Colonic mucosa (tissue), 4 donors: ENCODE measurements around the gene EIF2AK2. TPM values are rescaled to one million over a fixed set of nuclear protein-coding genes. Genes with fewer than 3 reads are reported as not detected.

Experiments used
- DNase-seq: peaks from one replicate; pipeline ENCODE4 v3.0.0-alpha.2; 2020
- H3K27ac ChIP-seq: fragments of 200-600 bp; one replicate; pipeline ENCODE4 v1.8.0; 2021
- H3K27me3 ChIP-seq: fragments of 200-600 bp; one replicate; pipeline ENCODE4 v1.8.0; 2021
- H3K36me3 ChIP-seq: fragments of 200-600 bp; one replicate; pipeline ENCODE4 v1.8.0; 2021
- H3K4me1 ChIP-seq: fragments of 200-600 bp; one replicate; pipeline ENCODE4 v1.8.0; 2021; ENCODE audit warnings: mild to moderate bottlenecking
- H3K4me3 ChIP-seq: fragments of 200-600 bp; one replicate; pipeline ENCODE4 v1.8.0; 2021
- H3K9ac ChIP-seq, 2 donors: one replicate each; pipeline ENCODE4 v1.7.0; 2013; ENCODE audit warnings: control low read depth in 2 of 2, low read depth in 2 of 2, low read length in 2 of 2
- H3K9me3 ChIP-seq: fragments of 200-600 bp; one replicate; pipeline ENCODE4 v1.8.0; 2021
- intact Hi-C: fragments of 100-400 bp; cut with DNase I; formaldehyde crosslinking; loops from one replicate; pipeline ENCODE4 v1.14.1; 2022
- total RNA-seq, 2 donors: library from RNA; stranded (reverse); fragmentation: NEBNext Ultra II Directional in 1 of 2; extraction: Animal tissue kit (Norgen Biotek cat#: 25700) in 1 of 2; gene quantifications; one replicate each; pipeline ENCODE4 v1.2.1, GENCODE V29; 2021
- TF ChIP-seq, protein P1 (sequence below): fragments of 200-600 bp; IDR thresholded peaks from one replicate; pipeline ENCODE4 v1.8.0; 2022; ENCODE audit warnings: antibody characterized with exemption, mild to moderate bottlenecking
- donor health status: healthy.
- donor health status: DM: no; HTN: no; CAD: no.
- donor health status: DM: no; HTN: no; CAD: no.

EIF2AK2 gene
- total RNA-seq, 2 donors from 2014 or later: 35.4 to 37.3 TPM

DNA sequence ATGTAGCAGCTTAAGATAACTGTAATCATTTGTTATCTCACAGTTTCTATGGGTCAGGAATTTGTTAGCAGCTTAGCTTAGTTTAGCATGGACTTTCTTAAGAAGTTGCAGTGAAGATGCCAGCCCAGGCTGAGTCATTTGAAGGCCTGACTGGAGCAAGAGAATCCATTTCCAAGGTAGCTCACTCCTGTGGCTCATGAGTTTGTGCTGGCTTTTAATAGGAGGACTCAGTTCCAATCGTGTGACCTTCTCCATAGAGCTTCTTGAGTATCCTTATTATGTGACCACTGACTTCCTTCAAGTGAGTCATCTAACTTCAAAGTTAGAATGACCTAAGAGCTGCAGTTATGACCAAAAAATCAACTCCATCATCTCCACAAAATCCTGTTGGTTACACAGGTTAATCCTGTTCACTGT, 71.0 kb downstream of the EIF2AK2 start:
- Histone ChIP-seq H3K9me3 (no peaks in the 10 kb centered on the region), H3K36me3 (no peaks in the 10 kb centered on the region), H3K27ac (no peak overlapping the region), H3K27me3 (no peaks in the 10 kb centered on the region), H3K4me3 (no peak overlapping the region), H3K9ac (no peak overlapping the region), H3K4me1 (no peaks in the 10 kb centered on the region)
- no peak for DNase-seq
- intact Hi-C loops: no loop called here
- TF ChIP-seq, protein P1, sequence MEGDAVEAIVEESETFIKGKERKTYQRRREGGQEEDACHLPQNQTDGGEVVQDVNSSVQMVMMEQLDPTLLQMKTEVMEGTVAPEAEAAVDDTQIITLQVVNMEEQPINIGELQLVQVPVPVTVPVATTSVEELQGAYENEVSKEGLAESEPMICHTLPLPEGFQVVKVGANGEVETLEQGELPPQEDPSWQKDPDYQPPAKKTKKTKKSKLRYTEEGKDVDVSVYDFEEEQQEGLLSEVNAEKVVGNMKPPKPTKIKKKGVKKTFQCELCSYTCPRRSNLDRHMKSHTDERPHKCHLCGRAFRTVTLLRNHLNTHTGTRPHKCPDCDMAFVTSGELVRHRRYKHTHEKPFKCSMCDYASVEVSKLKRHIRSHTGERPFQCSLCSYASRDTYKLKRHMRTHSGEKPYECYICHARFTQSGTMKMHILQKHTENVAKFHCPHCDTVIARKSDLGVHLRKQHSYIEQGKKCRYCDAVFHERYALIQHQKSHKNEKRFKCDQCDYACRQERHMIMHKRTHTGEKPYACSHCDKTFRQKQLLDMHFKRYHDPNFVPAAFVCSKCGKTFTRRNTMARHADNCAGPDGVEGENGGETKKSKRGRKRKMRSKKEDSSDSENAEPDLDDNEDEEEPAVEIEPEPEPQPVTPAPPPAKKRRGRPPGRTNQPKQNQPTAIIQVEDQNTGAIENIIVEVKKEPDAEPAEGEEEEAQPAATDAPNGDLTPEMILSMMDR: no peak

DNA sequence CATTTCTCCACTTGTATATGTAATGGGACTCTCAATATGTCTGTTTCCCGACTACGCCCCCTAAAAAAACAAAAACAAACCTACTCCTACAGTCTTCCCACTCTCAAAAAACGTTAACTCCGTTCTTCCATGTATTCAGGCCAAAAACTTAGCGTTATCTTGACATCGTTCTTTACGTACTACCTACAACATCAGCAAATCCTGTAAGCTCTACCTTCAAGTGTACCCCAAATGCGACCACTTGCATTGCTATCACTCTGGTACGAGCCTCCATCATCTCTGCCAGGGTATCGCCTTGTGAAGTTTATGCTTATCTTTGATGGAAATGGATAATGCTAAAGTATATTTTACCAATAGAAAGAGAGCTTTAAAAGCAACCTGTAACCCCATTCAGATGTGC, 72.0 kb downstream of the EIF2AK2 start:
- H3K4me1 ChIP-seq: no peaks in the 10 kb centered on the region
- peak overlapping the region; percentile 87 for H3K27ac ChIP-seq
- intact Hi-C loops: no loop called here
- H3K9me3 ChIP-seq: no peaks in the 10 kb centered on the region
- DNase-seq: no peak
- peak overlapping the region; percentile 91 for H3K4me3 ChIP-seq
- no peaks in the 10 kb centered on the region for H3K27me3 ChIP-seq
- TF ChIP-seq, protein P1: no peak
- H3K36me3 ChIP-seq: no peaks in the 10 kb centered on the region
- peak overlapping the region; percentile 87 to 89 for H3K9ac ChIP-seq

DNA sequence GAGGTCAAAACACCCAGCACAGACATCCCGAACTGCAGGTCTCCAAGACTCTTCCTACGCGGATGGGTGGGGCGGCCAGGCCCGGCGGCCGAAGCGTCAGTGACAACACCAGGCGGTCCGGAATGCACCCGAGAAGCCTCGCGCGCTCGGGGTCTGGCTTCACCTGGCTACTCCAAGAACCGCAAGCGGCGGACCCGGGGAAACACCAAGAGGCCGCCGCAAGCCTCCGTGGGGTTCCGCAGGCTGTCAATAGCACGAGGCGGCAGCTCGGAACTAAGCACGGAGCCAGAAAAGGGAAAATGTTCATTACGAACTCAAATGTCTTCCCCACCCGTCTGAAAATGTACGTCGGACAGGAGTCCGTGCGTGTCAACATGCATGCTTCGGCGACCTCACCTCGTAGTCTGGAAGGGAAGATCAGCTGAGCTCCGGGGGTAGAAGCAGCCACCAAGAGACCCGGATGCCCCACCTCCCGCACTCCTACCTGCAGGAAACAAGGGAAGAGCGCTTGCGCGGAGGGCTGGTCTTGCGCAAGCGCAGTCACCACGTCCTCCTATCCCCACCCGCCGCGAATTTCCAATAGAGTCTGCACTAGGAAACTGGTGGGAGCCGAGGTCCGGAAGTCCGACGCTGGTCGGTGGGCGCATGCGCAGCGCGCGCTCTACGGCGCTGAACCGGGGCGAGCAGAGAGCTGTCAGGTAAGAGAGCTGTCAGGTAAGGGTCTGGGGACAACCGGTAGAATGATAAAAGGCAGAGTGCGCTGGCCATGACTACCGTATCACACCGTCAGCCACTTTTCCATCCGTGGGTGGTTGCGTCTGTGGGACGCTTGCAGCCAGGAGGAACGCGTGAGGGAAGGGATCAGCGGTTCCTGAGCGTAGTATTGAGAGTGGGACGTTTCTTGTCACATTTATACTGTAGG, 72.6 kb downstream of the EIF2AK2 start, which contains the start of the genes GPATCH11 and HEATR5B:
Gene GPATCH11, plus strand, starts transcription at position 646 of the 922 bp plus-strand sequence. CDS start 3,864 bp downstream, outside the sequence.
Gene HEATR5B, minus strand, starts transcription at position 500 of the 922 bp plus-strand sequence. CDS start 958 bp downstream, outside the sequence.
- Histone ChIP-seq H3K9ac (peak within 1 kb of the TSS; percentile 87 to 89), H3K4me1 (no peaks in the 10 kb centered on the region), H3K27ac (peak within 1 kb of the TSS; percentile 87), H3K4me3 (peak within 1 kb of the TSS; percentile 91), H3K9me3 (no peaks in the 10 kb centered on the region), H3K27me3 (no peaks in the 10 kb centered on the region), H3K36me3 (no peaks in the 10 kb centered on the region)
- DNase-seq: peak; percentile 96
- intact Hi-C loops: no loop called here
- TF ChIP-seq, protein P1: no peak

- Histone ChIP-seq H3K4me3 (no peak overlapping the region), H3K9ac (no peak overlapping the region), H3K4me1 (no peaks in the 10 kb centered on the region), H3K27me3 (no peaks in the 10 kb centered on the region), H3K9me3 (no peaks in the 10 kb centered on the region), H3K27ac (no peak overlapping the region), H3K36me3 (no peaks in the 10 kb centered on the region)
- DNase-seq: no peak
- TF ChIP-seq, protein P1: no peak
- intact Hi-C loops: no loop called here
Measured at GRCh38 chr2:37080689-37081088, 76.1 kb downstream of the EIF2AK2 start.

DNA sequence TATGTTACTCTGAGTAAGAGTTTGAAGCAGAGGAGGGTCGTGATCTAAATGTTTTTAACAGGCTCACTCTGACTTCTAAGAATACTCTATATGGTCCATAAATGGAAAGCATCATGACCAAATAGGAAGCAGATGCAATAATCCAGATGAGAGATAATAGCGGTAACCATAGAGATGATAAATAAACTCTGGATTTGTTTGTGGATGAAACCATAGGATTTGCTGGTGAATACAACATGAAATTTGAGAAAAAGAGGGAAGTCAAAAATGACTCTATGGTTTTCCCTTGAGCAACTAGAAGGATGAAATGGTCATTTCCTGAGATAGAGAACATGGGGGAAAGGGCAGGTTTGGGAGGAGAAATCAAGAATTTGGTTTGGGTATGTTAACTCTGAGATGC, 76.5 kb downstream of the EIF2AK2 start:
- H3K27ac ChIP-seq: no peak overlapping the region
- H3K27me3 ChIP-seq: no peaks in the 10 kb centered on the region
- no peaks in the 10 kb centered on the region for H3K9me3 ChIP-seq
- H3K36me3 ChIP-seq: no peaks in the 10 kb centered on the region
- intact Hi-C loops: no loop called here
- no peak for DNase-seq
- no peaks in the 10 kb centered on the region for H3K4me1 ChIP-seq
- TF ChIP-seq, protein P1: no peak
- no peak overlapping the region for H3K9ac ChIP-seq
- H3K4me3 ChIP-seq: no peak overlapping the region
